IMR-90 (cell line): ENCODE measurements around the gene MED4. TPM values are rescaled to one million over a fixed set of nuclear protein-coding genes. Genes with fewer than 3 reads are reported as not detected.

Experiments used
- ATAC-seq: fragments of 200-7000 bp; cut with Tn5 transposase; 2 replicates; pipeline ENCODE4 v1.9.1; 2020; ENCODE audit warnings: low read depth, mild to moderate bottlenecking, moderate library complexity
- BruUV-seq: library from RNA; stranded (reverse); fragments of 400-500 nt; replicated peaks from 2 replicates; lab custom pipeline; 2021; lab: Mats Ljungman, UMichigan
- CTCF ChIA-PET: fragments of 300-600 bp; formaldehyde crosslinking; extraction: SDS; loops from one replicate; lab custom pipeline; 2021; ENCODE audit warnings: antibody characterized with exemption; lab: Yijun Ruan, JAX
- POLR2A ChIA-PET: fragments of 300-600 bp; sonication (Branson Sonifier 250); formaldehyde crosslinking; loops from one replicate; lab custom pipeline; 2022; ENCODE audit warnings: antibody characterized with exemption; ENCODE audit not compliant: unreplicated experiment; lab: Charles Lee
- DNase-seq: peaks from one replicate; pipeline ENCODE4 v3.0.0; 2013
- H2AFZ ChIP-seq: replicated peaks from 2 replicates; pipeline ENCODE3; 2013; ENCODE audit warnings: low read length, mild to moderate bottlenecking; ENCODE audit not compliant: poor library complexity
- H2AK5ac ChIP-seq: 2 replicates; pipeline ENCODE4 v1.6.1; 2013; ENCODE audit warnings: low read depth, low read length, inconsistent platforms
- H2AK9ac ChIP-seq: replicated peaks from 2 replicates; pipeline ENCODE3; 2013; ENCODE audit warnings: mild to moderate bottlenecking, low read depth, low read length, moderate library complexity; ENCODE audit not compliant: poor library complexity
- H2BK120ac ChIP-seq: 2 replicates; pipeline ENCODE4 v1.6.1; 2013; ENCODE audit warnings: low read depth, low read length, inconsistent platforms
- H2BK15ac ChIP-seq: 3 replicates; pipeline ENCODE4 v1.6.1; 2013; ENCODE audit warnings: low read depth, low read length, inconsistent platforms
- H2BK20ac ChIP-seq: 2 replicates; pipeline ENCODE4 v1.6.1; 2013; ENCODE audit warnings: low read depth, mild to moderate bottlenecking, inconsistent platforms, low read length, moderate library complexity
- H2BK5ac ChIP-seq: 2 replicates; pipeline ENCODE4 v1.6.1; 2013; ENCODE audit warnings: mild to moderate bottlenecking, low read depth, low read length, inconsistent platforms; ENCODE audit not compliant: poor library complexity, severe bottlenecking
- H3K14ac ChIP-seq: replicated peaks from 2 replicates; pipeline ENCODE4 v1.6.1; 2013; ENCODE audit warnings: low read depth, low read length, inconsistent platforms
- H3K18ac ChIP-seq: 2 replicates; pipeline ENCODE4 v1.6.1; 2013; ENCODE audit warnings: low read depth, low read length, control low read depth
- H3K23ac ChIP-seq: 2 replicates; pipeline ENCODE4 v1.6.1; 2013; ENCODE audit warnings: low read depth, low read length, inconsistent platforms
- H3K27ac ChIP-seq: 2 replicates; pipeline ENCODE4 v1.5.1; 2013; ENCODE audit warnings: mild to moderate bottlenecking, control low read depth, low read length; ENCODE audit not compliant: insufficient read depth
- H3K27me3 ChIP-seq: 2 replicates; pipeline ENCODE4 v1.6.1; 2013; ENCODE audit warnings: low read length; ENCODE audit not compliant: control insufficient read depth, insufficient read depth
- H3K36me3 ChIP-seq: 2 replicates; pipeline ENCODE4 v1.6.1; 2013; ENCODE audit warnings: low read length, mixed read lengths; ENCODE audit not compliant: control insufficient read depth, insufficient read depth
- H3K4ac ChIP-seq: 2 replicates; pipeline ENCODE4 v1.6.1; 2013; ENCODE audit warnings: low read depth, low read length, inconsistent platforms
- H3K4me1 ChIP-seq: 2 replicates; pipeline ENCODE4 v1.6.1; 2013; ENCODE audit warnings: low read length, mixed read lengths; ENCODE audit not compliant: control insufficient read depth, insufficient read depth
- H3K4me2 ChIP-seq: 2 replicates; pipeline ENCODE4 v1.6.1; 2013; ENCODE audit warnings: low read depth, mild to moderate bottlenecking, control low read depth, low read length, moderate library complexity
- H3K4me3 ChIP-seq: 2 replicates; pipeline ENCODE4 v1.5.1; 2013; ENCODE audit warnings: low read depth, mild to moderate bottlenecking, control low read depth, low read length, moderate library complexity; ENCODE audit not compliant: insufficient read depth
- H3K56ac ChIP-seq: 2 replicates; pipeline ENCODE4 v1.6.1; 2013; ENCODE audit warnings: low read length, inconsistent platforms; ENCODE audit not compliant: insufficient read depth; ENCODE audit errors: extremely low read depth
- H3K79me1 ChIP-seq, 2 experiments: 2 replicates each; pipeline ENCODE4 v1.6.1; 2013; ENCODE audit warnings: low read length in 2 of 2, inconsistent platforms in 1 of 2, low read depth in 1 of 2
- H3K9ac ChIP-seq: 2 replicates; pipeline ENCODE4 v1.6.1; 2013; ENCODE audit warnings: low read depth, low read length, control low read depth
- H3K9me1 ChIP-seq: 2 replicates; pipeline ENCODE4 v1.6.1; 2013; ENCODE audit warnings: low read length, inconsistent platforms; ENCODE audit not compliant: insufficient read depth
- H3K9me3 ChIP-seq: 2 replicates; pipeline ENCODE4 v1.6.1; 2013; ENCODE audit warnings: low read length; ENCODE audit not compliant: control insufficient read depth, insufficient read depth
- H4K20me1 ChIP-seq: 2 replicates; pipeline ENCODE4 v1.6.1; 2013; ENCODE audit warnings: low read length, inconsistent platforms; ENCODE audit not compliant: insufficient read depth
- H4K5ac ChIP-seq: 2 replicates; pipeline ENCODE4 v1.6.1; 2013; ENCODE audit warnings: mild to moderate bottlenecking, low read depth, low read length, control low read depth
- H4K8ac ChIP-seq, 2 experiments: 2 replicates each; pipeline ENCODE4 v1.6.1; 2013; ENCODE audit warnings: low read depth in 2 of 2, low read length in 2 of 2, control low read depth in 1 of 2, inconsistent platforms in 1 of 2
- H4K91ac ChIP-seq: 2 replicates; pipeline ENCODE4 v1.6.1; 2013; ENCODE audit warnings: low read depth, low read length, inconsistent platforms; ENCODE audit not compliant: insufficient read depth
- BHLHE40 ChIP-seq: fragments of 150-350 bp; IDR thresholded peaks from 2 replicates; pipeline ENCODE4 v1.6.1; 2016; ENCODE audit warnings: mild to moderate bottlenecking, low read depth, low read length
- CEBPB ChIP-seq: IDR thresholded peaks from 2 replicates; pipeline ENCODE4 v1.6.1; 2012; ENCODE audit warnings: low read depth, low read length, improper control_type of control experiment
- CHD1 ChIP-seq: IDR thresholded peaks from 2 replicates; pipeline ENCODE4 v1.6.1; 2012; ENCODE audit warnings: low read depth, low read length, improper control_type of control experiment
- CTCF ChIP-seq: conservative IDR thresholded peaks from 2 replicates; pipeline ENCODE4 v1.5.1; 2012; ENCODE audit warnings: mild to moderate bottlenecking, low read depth, low read length, improper control_type of control experiment
- FOS ChIP-seq: fragments of 150-350 bp; IDR thresholded peaks from 2 replicates; pipeline ENCODE4 v1.6.1; 2016; ENCODE audit warnings: low read depth, low read length
- MAFK ChIP-seq: IDR thresholded peaks from 2 replicates; pipeline ENCODE4 v1.6.1; 2012; ENCODE audit warnings: low read depth, low read length, improper control_type of control experiment
- MAZ ChIP-seq: IDR thresholded peaks from 2 replicates; pipeline ENCODE4 v1.6.1; 2012; ENCODE audit warnings: low read depth, mild to moderate bottlenecking, low read length, improper control_type of control experiment, moderate library complexity, borderline replicate concordance
- NFE2L2 ChIP-seq: fragments of 150-350 bp; IDR thresholded peaks from 2 replicates; pipeline ENCODE4 v1.6.1; 2016; ENCODE audit warnings: low read depth, mild to moderate bottlenecking, low read length
- POLR2A ChIP-seq: IDR thresholded peaks from 2 replicates; pipeline ENCODE4 v1.6.1; 2012; ENCODE audit warnings: mild to moderate bottlenecking, low read depth, low read length
- RAD21 ChIP-seq: IDR thresholded peaks from 2 replicates; pipeline ENCODE4 v1.6.1; 2012; ENCODE audit warnings: low read length, improper control_type of control experiment
- RCOR1 ChIP-seq: IDR thresholded peaks from 2 replicates; pipeline ENCODE4 v1.6.1; 2012; ENCODE audit warnings: mild to moderate bottlenecking, low read length, improper control_type of control experiment; ENCODE audit not compliant: insufficient replicate concordance
- USF2 ChIP-seq: fragments of 150-350 bp; IDR thresholded peaks from 2 replicates; pipeline ENCODE4 v1.6.1; 2017; ENCODE audit warnings: mild to moderate bottlenecking, antibody characterized with exemption, low read length, low read depth
- dilution Hi-C: fragments of 300-500 bp; cut with HindIII; formaldehyde crosslinking; loops from one replicate; pipeline ENCODE4 v1.14.3; 2018; ENCODE audit warnings: low sequenced_read_pairs; ENCODE audit not compliant: unreplicated experiment
- in situ Hi-C: fragments of 300-500 bp; cut with MboI; formaldehyde crosslinking; loops from 3 replicates; pipeline ENCODE4 v1.14.3; 2019; ENCODE audit warnings: low sequenced_read_pairs, inconsistent platforms, mixed read lengths
- intact Hi-C: fragments of 100-400 bp; cut with micrococcal nuclease; formaldehyde crosslinking; loops from 2 replicates; pipeline ENCODE4 v1.10.0; 2022
- polyA plus RNA-seq, 3 experiments: library from polyadenylated mRNA; depleted of rRNA; stranded (reverse); fragments of >200 nt; gene quantifications; 2 replicates each; pipeline ENCODE4 v1.2.3, GENCODE V29; 2012; ENCODE audit warnings: low replicate concordance in 1 of 3
- total RNA-seq: library from RNA; depleted of rRNA; stranded (reverse); fragments of >200 nt; gene quantifications from 2 replicates; pipeline ENCODE4 v1.2.3, GENCODE V29; 2012

MED4 gene
- total and polyA plus RNA-seq, 2 of the 4 experiments (the other 2 are of a cell fraction), result 25.3 to 40.5 TPM

GRCh38 chr13:48029859-48030258, 65.0 kb downstream of the MED4 start (continued):
- no peak for TF ChIP-seq CTCF

- BruUV-seq, result no TSS peak
- Histone ChIP-seq H3K18ac (no peak overlapping the region), H2AFZ (no peak overlapping the region), H3K4ac (no peak overlapping the region), H4K20me1 (no peaks in the 10 kb centered on the region), H3K23ac (no peak overlapping the region), H2BK120ac (no peak overlapping the region), H4K91ac (no peak overlapping the region), H3K4me3 (no peak overlapping the region), H2BK15ac (no peak overlapping the region), H3K9me1 (no peaks in the 10 kb centered on the region), H3K9ac (no peak overlapping the region), H3K27ac (no peak overlapping the region), H2BK20ac (no peak overlapping the region), H2BK5ac (no peak overlapping the region), H3K56ac (no peak overlapping the region), H4K5ac (no peak overlapping the region), H3K14ac (no peak overlapping the region), H3K4me1 (no peaks in the 10 kb centered on the region), H4K8ac (no peak overlapping the region), H3K4me2 (no peak overlapping the region), H3K79me1 (no peaks in the 10 kb centered on the region), H3K27me3 (no peaks in the 10 kb centered on the region), H2AK9ac (no peak overlapping the region), H3K36me3 (no peaks in the 10 kb centered on the region), H2AK5ac (no peak overlapping the region), H3K9me3 (peaks cover 6% of the 10 kb centered on the region; the same call in 1 of the 2 replicates)
- ChIA-PET CTCF (no interaction called here), POLR2A (no interaction called here)
- intact Hi-C loops (no loop called here), in situ Hi-C loops (no loop called here), dilution Hi-C loops (no loop called here)
- ATAC-seq, result no peak
- no peak for DNase-seq
- TF ChIP-seq MAFK (no peak), MAZ (no peak), RAD21 (no peak), NFE2L2 (no peak), USF2 (no peak), POLR2A (no peak), CHD1 (no peak), CEBPB (no peak), BHLHE40 (no peak), RCOR1 (no peak), CTCF (no peak), FOS (no peak)
These were observed 66.8 kb downstream of the MED4 start for GRCh38 chr13:48028066-48028465.
